HEK293 (cell line): ENCODE measurements around the gene DCLK1.

ENCODE experiments used
- CTCF ChIA-PET: fragments of 350-600 bp; formaldehyde crosslinking; extraction: SDS; loops from one replicate; lab custom pipeline; 2021; ENCODE audit warnings: antibody characterized with exemption; lab: Yijun Ruan, JAX
- POLR2A ChIA-PET: fragments of 300-600 bp; formaldehyde crosslinking; extraction: SDS; loops from one replicate; lab custom pipeline; 2020; ENCODE audit warnings: antibody characterized with exemption, inconsistent platforms; lab: Yijun Ruan, JAX
- H3K27ac ChIP-seq: fragments of 200-500 bp; sonication (Bioruptor generic); 2 replicates; pipeline ENCODE4 v1.5.1; 2014; ENCODE audit warnings: low read depth, low read length, control low read depth, inconsistent platforms; ENCODE audit errors: extremely low read depth
- H3K36me3 ChIP-seq, 2 experiments: fragments of 200-500 bp in 1 of 2; sonication (Bioruptor generic) in 1 of 2; 1 replicate in 1 of 2; 2 replicates in 1 of 2; pipeline ENCODE4 v1.5.1; 2014 to 2017; ENCODE audit warnings: inconsistent platforms in 2 of 2, low read length in 2 of 2; ENCODE audit not compliant: control insufficient read depth in 2 of 2, insufficient read depth in 1 of 2
- H3K4me1 ChIP-seq: fragments of 200-500 bp; sonication (Bioruptor generic); 2 replicates; pipeline ENCODE4 v1.5.1; 2014; ENCODE audit warnings: mild to moderate bottlenecking, low read length, inconsistent platforms; ENCODE audit not compliant: control insufficient read depth, insufficient read depth
- H3K4me3 ChIP-seq: 2 replicates; pipeline ENCODE4 v1.5.1; 2011; ENCODE audit warnings: low read depth, mild to moderate bottlenecking, control low read depth, low read length, moderate library complexity
- H3K9me3 ChIP-seq: fragments of 200-500 bp; sonication (Bioruptor generic); 2 replicates; pipeline ENCODE4 v1.5.1; 2014; ENCODE audit warnings: low read depth, low read length, inconsistent platforms; ENCODE audit not compliant: control insufficient read depth, insufficient read depth
- RBAK ChIP-seq: fragments of 450-650 bp; formaldehyde crosslinking; IDR thresholded peaks from 2 replicates; pipeline ENCODE4 v1.5.1; 2016; ENCODE audit warnings: missing biosample characterization, missing genetic modification characterization
- SP2 ChIP-seq: fragments of 450-650 bp; formaldehyde crosslinking; IDR thresholded peaks from 2 replicates; pipeline ENCODE4 v1.5.1; 2016; ENCODE audit warnings: missing biosample characterization, missing genetic modification characterization
- ZBTB17 ChIP-seq: fragments of 450-650 bp; formaldehyde crosslinking; IDR thresholded peaks from 2 replicates; pipeline ENCODE4 v1.5.1; 2016; ENCODE audit warnings: missing biosample characterization, missing genetic modification characterization
- ZNF10 ChIP-seq: fragments of 450-650 bp; formaldehyde crosslinking; IDR thresholded peaks from 2 replicates; pipeline ENCODE4 v1.5.1; 2017; ENCODE audit warnings: missing biosample characterization, missing genetic modification characterization
- ZNF24 ChIP-seq: fragments of 450-650 bp; formaldehyde crosslinking; IDR thresholded peaks from 2 replicates; pipeline ENCODE4 v1.5.1; 2016; ENCODE audit warnings: missing biosample characterization, missing genetic modification characterization
- ZNF26 ChIP-seq: fragments of 450-650 bp; formaldehyde crosslinking; IDR thresholded peaks from 2 replicates; pipeline ENCODE4 v1.5.1; 2016; ENCODE audit warnings: missing biosample characterization, missing genetic modification characterization
- ZNF391 ChIP-seq: fragments of 450-650 bp; formaldehyde crosslinking; IDR thresholded peaks from 2 replicates; pipeline ENCODE4 v1.5.1; 2016; ENCODE audit warnings: low read depth, missing biosample characterization, missing genetic modification characterization, borderline replicate concordance
- ZNF510 ChIP-seq: fragments of 450-650 bp; formaldehyde crosslinking; IDR thresholded peaks from 2 replicates; pipeline ENCODE4 v1.5.1; 2018; ENCODE audit warnings: mild to moderate bottlenecking, missing genetic modification characterization, missing biosample characterization; ENCODE audit not compliant: insufficient replicate concordance
- ZNF518A ChIP-seq: fragments of 450-650 bp; formaldehyde crosslinking; conservative IDR thresholded peaks from 2 replicates; pipeline ENCODE4 v1.5.1; 2016; ENCODE audit warnings: low read depth, missing biosample characterization, missing genetic modification characterization
- ZNF530 ChIP-seq: fragments of 450-650 bp; formaldehyde crosslinking; IDR thresholded peaks from 2 replicates; pipeline ENCODE4 v1.5.1; 2016; ENCODE audit warnings: low read depth, missing biosample characterization, missing genetic modification characterization
- ZNF600 ChIP-seq: fragments of 450-650 bp; formaldehyde crosslinking; IDR thresholded peaks from 2 replicates; pipeline ENCODE4 v1.5.1; 2016; ENCODE audit warnings: missing biosample characterization, missing genetic modification characterization
- ZNF621 ChIP-seq: fragments of 450-650 bp; formaldehyde crosslinking; IDR thresholded peaks from 2 replicates; pipeline ENCODE4 v1.5.1; 2017; ENCODE audit warnings: missing biosample characterization, missing genetic modification characterization
- ZNF658 ChIP-seq: fragments of 450-650 bp; formaldehyde crosslinking; IDR thresholded peaks from 2 replicates; pipeline ENCODE4; 2016; ENCODE audit warnings: missing biosample characterization, missing genetic modification characterization
- ZNF792 ChIP-seq: fragments of 450-650 bp; formaldehyde crosslinking; IDR thresholded peaks from 2 replicates; pipeline ENCODE4 v1.5.1; 2016; ENCODE audit warnings: missing biosample characterization, missing genetic modification characterization
- ZSCAN18 ChIP-seq: fragments of 450-650 bp; formaldehyde crosslinking; IDR thresholded peaks from 2 replicates; pipeline ENCODE4 v1.5.1; 2016; ENCODE audit warnings: missing biosample characterization, missing genetic modification characterization
- TF ChIP-seq, protein P1 (sequence below): fragments of 450-650 bp; formaldehyde crosslinking; IDR thresholded peaks from 2 replicates; pipeline ENCODE4 v1.5.1; 2016; ENCODE audit warnings: missing biosample characterization, missing genetic modification characterization, borderline replicate concordance
- TF ChIP-seq, protein P2 (sequence below): fragments of 450-650 bp; formaldehyde crosslinking; IDR thresholded peaks from 2 replicates; pipeline ENCODE4 v1.5.1; 2016; ENCODE audit warnings: missing biosample characterization, missing genetic modification characterization

The DCLK1 gene

GRCh38 chr13:35908226-35908625, 223.0 kb downstream of the DCLK1 start:
- H3K36me3 ChIP-seq: no peaks in the 10 kb centered on the region
- H3K4me1 ChIP-seq: no peaks in the 10 kb centered on the region
- POLR2A ChIA-PET: no interaction called here
- no peak overlapping the region for H3K4me3 ChIP-seq
- H3K9me3 ChIP-seq: no peaks in the 10 kb centered on the region
- CTCF ChIA-PET: no interaction called here
- no peak for TF ChIP-seq ZSCAN18 (tag by site-specific recombination)
- TF ChIP-seq ZNF600 (tag by site-specific recombination): no peak
- TF ChIP-seq, protein P1, sequence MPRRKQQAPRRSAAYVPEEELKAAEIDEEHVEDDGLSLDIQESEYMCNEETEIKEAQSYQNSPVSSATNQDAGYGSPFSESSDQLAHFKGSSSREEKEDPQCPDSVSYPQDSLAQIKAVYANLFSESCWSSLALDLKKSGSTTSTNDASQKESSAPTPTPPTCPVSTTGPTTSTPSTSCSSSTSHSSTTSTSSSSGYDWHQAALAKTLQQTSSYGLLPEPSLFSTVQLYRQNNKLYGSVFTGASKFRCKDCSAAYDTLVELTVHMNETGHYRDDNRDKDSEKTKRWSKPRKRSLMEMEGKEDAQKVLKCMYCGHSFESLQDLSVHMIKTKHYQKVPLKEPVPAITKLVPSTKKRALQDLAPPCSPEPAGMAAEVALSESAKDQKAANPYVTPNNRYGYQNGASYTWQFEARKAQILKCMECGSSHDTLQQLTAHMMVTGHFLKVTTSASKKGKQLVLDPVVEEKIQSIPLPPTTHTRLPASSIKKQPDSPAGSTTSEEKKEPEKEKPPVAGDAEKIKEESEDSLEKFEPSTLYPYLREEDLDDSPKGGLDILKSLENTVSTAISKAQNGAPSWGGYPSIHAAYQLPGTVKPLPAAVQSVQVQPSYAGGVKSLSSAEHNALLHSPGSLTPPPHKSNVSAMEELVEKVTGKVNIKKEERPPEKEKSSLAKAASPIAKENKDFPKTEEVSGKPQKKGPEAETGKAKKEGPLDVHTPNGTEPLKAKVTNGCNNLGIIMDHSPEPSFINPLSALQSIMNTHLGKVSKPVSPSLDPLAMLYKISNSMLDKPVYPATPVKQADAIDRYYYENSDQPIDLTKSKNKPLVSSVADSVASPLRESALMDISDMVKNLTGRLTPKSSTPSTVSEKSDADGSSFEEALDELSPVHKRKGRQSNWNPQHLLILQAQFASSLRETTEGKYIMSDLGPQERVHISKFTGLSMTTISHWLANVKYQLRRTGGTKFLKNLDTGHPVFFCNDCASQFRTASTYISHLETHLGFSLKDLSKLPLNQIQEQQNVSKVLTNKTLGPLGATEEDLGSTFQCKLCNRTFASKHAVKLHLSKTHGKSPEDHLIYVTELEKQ: no peak
- TF ChIP-seq RBAK (tag by site-specific recombination): no peak
- TF ChIP-seq ZNF391: no peak
- H3K27ac ChIP-seq: no peak overlapping the region

DNA sequence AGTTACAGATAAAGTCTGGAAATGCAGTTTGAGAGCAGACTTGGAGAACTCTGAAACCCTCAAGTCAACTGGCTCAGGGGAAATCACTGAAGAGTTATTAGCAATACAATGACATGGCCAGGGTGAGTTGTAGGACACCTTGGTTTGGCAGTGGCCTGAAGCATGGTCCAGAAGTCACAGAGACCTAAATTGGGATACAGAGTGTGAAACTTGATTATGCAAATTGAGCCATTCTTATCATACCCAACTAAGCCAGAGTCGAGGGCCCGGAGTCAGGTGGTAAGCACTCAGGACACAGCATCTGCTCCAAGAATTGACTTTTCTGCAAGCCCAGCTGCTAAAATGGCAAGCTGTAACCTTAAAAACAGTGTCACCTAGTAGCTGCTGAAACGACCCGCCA, 224.5 kb downstream of the DCLK1 start:
- Histone ChIP-seq H3K9me3 (no peaks in the 10 kb centered on the region), H3K4me3 (no peak overlapping the region), H3K27ac (no peak overlapping the region), H3K4me1 (no peaks in the 10 kb centered on the region), H3K36me3 (no peaks in the 10 kb centered on the region)
- POLR2A ChIA-PET: no interaction called here
- CTCF ChIA-PET: no interaction called here
- no peak for TF ChIP-seq ZNF518A (tag by site-specific recombination)

- Histone ChIP-seq H3K27ac (no peak overlapping the region), H3K4me1 (no peaks in the 10 kb centered on the region), H3K4me3 (no peak overlapping the region), H3K9me3 (no peaks in the 10 kb centered on the region), H3K36me3 (no peaks in the 10 kb centered on the region)
- TF ChIP-seq SP2 (tag by site-specific recombination) (no peak), ZNF658 (tag by site-specific recombination) (no peak), ZNF510 (tag by site-specific recombination) (no peak), ZNF26 (no peak), ZNF24 (tag by site-specific recombination) (no peak), ZNF792 (no peak), ZNF530 (tag by site-specific recombination) (no peak), ZNF621 (no peak), ZNF10 (no peak), ZBTB17 (no peak)
- TF ChIP-seq, protein P2, sequence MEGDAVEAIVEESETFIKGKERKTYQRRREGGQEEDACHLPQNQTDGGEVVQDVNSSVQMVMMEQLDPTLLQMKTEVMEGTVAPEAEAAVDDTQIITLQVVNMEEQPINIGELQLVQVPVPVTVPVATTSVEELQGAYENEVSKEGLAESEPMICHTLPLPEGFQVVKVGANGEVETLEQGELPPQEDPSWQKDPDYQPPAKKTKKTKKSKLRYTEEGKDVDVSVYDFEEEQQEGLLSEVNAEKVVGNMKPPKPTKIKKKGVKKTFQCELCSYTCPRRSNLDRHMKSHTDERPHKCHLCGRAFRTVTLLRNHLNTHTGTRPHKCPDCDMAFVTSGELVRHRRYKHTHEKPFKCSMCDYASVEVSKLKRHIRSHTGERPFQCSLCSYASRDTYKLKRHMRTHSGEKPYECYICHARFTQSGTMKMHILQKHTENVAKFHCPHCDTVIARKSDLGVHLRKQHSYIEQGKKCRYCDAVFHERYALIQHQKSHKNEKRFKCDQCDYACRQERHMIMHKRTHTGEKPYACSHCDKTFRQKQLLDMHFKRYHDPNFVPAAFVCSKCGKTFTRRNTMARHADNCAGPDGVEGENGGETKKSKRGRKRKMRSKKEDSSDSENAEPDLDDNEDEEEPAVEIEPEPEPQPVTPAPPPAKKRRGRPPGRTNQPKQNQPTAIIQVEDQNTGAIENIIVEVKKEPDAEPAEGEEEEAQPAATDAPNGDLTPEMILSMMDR: no peak
- CTCF ChIA-PET: interaction anchor here (0.6 kb wide), 1 partner anchor 181 kb away, joined by 3 read pairs; no protein-coding TSS in a partner anchor
- POLR2A ChIA-PET: no interaction called here
Observed at GRCh38 chr13:35903075-35903474, 228.1 kb downstream of the DCLK1 start.
